ENCODE data around the gene MECP2.

The MECP2 gene

DNA sequence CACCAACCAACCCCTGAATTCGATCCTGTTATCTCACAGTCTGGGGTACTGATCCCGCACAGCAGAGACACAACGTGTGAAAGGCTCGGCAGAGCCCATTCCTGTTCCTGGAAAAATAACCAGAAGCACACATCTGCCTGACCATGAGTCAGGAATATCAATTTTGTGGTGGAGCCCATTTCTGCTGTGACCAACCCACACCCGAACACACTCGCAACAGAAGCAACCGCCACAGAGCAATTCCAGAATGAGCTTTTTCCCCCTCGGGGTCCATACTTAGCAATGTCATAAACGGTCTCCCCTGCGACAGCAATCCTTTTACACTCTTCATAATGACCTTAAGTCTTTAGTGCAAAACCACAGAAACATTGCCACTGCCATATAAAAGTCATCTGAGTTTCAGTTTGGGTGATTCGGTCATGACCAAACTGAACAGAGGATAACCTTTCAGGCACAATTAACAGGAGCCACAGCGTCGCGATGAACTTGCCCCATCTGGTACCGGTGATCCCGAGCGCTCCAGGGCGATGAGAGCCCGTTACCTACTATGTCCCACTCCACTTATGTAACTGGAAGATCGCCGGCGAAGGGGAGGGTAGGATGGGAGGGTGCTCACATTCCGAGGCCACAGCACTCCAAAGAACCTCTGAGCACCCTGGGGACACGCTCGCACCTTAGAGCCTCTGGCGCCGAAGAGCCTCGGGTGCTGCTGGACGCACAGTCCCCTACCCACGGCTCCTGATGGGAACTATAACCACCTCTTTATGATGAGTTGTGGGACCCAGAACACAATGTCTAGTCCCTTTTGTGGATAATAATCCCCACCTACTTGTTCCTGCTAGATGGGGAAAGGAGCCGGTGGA, 1.1 kb downstream of the MECP2 start:
- TF ChIP-seq, protein P1, sequence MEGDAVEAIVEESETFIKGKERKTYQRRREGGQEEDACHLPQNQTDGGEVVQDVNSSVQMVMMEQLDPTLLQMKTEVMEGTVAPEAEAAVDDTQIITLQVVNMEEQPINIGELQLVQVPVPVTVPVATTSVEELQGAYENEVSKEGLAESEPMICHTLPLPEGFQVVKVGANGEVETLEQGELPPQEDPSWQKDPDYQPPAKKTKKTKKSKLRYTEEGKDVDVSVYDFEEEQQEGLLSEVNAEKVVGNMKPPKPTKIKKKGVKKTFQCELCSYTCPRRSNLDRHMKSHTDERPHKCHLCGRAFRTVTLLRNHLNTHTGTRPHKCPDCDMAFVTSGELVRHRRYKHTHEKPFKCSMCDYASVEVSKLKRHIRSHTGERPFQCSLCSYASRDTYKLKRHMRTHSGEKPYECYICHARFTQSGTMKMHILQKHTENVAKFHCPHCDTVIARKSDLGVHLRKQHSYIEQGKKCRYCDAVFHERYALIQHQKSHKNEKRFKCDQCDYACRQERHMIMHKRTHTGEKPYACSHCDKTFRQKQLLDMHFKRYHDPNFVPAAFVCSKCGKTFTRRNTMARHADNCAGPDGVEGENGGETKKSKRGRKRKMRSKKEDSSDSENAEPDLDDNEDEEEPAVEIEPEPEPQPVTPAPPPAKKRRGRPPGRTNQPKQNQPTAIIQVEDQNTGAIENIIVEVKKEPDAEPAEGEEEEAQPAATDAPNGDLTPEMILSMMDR (conservative IDR thresholded peaks at IDR 0.05; ENCODE audit: low read depth, low read length), result no peak
- no peak for DNase-seq (ENCODE audit: low read depth)
- H3K4me3 ChIP-seq (ENCODE audit: low read depth, low read length), result peak overlapping the region; percentile 66

DNA sequence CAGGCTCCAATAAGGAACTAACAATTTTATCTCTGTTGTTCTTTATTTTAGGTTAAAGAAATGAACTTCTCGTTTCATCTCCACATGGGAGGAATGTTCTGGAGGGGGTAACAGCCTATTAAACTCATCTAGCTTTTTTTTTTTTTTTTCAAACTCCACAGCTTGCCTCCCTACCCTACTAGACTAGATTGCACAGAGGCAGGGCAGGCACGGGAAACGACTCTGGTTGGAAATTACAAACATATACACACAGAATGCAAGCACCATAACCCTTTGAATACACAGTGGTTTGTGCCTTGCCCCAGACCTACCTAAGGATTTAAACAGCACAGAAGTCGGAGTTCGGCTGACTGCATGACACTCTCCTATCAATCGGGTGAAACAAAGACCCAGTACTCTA, 2.7 kb downstream of the MECP2 start:
- TF ChIP-seq, protein P1 (conservative IDR thresholded peaks at IDR 0.05; ENCODE audit: low read depth, low read length), result no peak
- DNase-seq (ENCODE audit: low read depth), result no peak
- H3K4me3 ChIP-seq (ENCODE audit: low read depth, low read length), result no peak overlapping the region

DNA sequence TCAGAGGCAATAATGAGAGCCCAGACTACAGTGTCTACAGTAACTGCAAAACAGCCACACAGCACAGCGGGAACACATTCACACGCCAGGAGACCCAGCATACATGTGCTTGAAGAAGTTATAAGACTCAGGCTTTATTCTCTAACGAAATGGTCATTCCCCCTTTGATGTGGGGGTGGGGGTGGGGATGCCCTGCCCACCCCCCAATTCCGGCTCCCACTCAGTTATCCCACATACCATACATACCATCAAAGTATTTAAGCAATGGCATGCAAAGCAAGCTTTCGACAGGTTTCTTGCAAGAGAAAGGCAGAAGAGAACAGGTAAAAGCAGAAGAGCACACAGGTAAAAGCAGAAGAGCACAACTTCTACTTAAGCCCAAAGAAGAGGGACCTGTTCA, 3.6 kb downstream of the MECP2 start:
- TF ChIP-seq, protein P1 (conservative IDR thresholded peaks at IDR 0.05; ENCODE audit: low read depth, low read length), result no peak
- no peak overlapping the region for H3K4me3 ChIP-seq (ENCODE audit: low read depth, low read length)
- DNase-seq (ENCODE audit: low read depth), result no peak

DNA sequence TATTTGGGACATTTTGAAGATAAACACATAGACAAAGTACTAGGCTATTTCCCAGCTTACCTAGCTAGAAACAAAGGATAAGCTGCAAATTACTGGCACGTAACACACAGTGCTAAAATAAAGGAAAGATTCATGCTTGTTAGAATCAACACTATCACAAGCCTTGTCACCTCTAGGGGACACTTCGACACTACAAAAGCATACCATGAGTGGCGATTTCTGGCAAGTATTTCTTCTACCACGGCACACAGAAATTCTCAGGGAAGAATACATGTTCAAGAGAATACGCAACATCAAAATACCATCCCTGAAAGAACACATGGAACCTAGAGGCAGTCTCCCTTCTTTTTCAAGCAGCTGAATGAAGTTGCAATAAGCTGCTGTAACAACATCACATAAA, 5.1 kb downstream of the MECP2 start:
- DNase-seq (ENCODE audit: low read depth), result no peak
- no peak overlapping the region for H3K4me3 ChIP-seq (ENCODE audit: low read depth, low read length)
- TF ChIP-seq, protein P1 (conservative IDR thresholded peaks at IDR 0.05; ENCODE audit: low read depth, low read length), result no peak

DNA sequence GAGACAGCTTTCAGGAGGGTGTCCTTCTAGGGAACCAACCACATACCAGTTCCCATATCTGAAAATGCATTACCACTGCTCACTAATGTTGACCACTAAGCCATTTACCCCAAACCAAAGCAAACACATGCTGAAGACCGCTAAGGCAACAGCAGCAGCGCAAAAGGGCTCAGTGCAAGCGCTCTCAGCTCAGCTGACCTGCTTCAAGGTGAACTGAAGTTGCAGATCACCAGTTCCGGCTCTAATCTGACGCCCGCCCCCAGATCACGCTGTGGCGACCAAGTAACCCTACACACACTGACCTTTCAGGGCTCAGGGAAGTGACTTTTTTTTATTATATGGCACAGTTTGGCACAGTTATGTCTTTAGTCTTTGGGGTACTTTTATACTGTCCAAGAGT, 5.8 kb downstream of the MECP2 start:
- no peak for DNase-seq (ENCODE audit: low read depth)
- TF ChIP-seq, protein P1 (conservative IDR thresholded peaks at IDR 0.05; ENCODE audit: low read depth, low read length), result no peak
- no peak overlapping the region for H3K4me3 ChIP-seq (ENCODE audit: low read depth, low read length)

DNA sequence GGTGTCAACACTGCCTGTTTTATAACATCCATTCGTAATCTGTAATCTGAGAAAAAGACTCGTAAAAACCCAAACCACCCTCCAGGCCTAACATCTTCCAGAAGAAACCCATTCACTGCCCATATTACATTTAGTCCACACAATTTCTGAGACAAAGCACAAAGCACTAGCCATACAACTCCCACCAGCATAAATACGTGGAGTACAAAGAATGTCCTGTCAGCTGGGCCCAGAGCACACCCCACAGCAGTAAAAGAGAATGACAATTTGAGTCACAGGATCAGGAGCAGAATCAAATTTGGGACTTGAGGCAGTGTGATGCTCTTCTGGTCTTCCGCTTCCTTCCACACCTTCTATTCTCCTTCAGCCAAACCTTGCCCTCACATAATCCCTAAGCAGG, 6.8 kb downstream of the MECP2 start:
- TF ChIP-seq, protein P1 (conservative IDR thresholded peaks at IDR 0.05; ENCODE audit: low read depth, low read length), result no peak
- no peak for DNase-seq (ENCODE audit: low read depth)
- H3K4me3 ChIP-seq (ENCODE audit: low read depth, low read length), result no peak overlapping the region

All from choroid plexus epithelial cell (primary cell).